GM21390 (cell line): ENCODE data around the gene SKAP1.
A peak's percentile ranks its signal among the peaks of the same experiment; 100 is the strongest.

Experiments
- ATAC-seq: cut with Tn5 transposase; IDR thresholded peaks from one replicate; pipeline ENCODE4 v1.9.1; 2021; ENCODE audit not compliant: unreplicated experiment

SKAP1 gene

DNA sequence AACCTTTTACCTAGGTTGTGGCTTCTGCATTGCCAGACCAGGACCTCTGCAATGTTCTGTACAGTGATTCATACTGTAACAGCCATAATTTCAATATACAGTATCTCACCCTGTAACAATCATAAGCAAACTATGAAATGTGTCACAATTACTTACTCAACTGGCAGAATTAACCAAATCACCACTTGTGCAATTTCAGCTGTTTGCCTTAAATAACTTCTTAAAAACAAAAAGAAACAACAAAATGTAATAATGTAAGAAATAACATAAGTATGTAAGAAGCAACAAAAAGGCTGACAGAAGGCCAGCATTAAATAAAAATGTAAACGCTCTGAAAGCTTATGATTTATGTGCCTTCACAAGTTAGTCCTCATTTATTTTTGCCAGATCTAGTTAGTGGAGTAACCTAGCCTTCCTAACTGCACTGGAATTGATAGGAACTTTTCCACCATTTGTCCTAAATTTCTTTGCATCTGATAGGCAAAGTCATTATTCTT is 96.9 kb downstream of the SKAP1 start:
- ATAC-seq = no peak

DNA sequence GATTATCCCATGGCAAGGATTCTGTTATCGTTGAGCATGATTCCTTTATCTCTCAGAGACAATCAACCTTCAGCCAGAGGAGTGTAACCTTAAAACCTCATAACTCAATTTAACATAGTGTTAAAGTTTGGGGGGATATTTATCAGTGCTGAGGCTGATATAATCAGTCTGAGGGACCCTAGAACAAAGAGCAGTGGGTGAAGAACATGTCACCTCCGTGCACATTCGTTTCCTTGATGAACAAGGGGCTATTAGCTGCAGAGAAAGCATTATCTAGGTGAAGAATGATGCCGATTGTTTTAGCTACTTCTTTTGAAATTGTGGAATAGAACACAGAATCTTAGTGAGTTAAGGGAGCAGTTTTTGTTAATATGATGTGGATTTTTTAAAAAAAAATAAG is 99.1 kb downstream of the SKAP1 start:
- no peak for ATAC-seq

DNA sequence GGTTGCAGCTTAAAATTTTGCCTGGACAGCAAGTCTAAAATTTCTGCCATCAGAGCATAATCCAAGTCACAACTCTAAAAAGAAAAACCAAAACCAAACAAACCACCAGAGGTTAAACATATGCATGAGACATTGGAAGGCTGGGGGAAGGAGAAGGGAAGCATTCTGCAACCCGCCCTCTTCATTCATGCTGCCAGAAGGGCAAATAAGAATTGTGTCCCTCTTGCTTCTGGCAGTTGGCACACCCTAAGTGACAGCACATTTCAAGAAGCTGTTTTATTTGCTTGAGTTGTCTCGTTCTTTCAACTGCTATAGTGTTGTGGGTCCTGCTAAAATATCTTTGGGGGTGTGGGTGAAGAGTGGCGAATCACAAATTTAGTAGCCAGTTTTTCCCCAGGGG is 99.6 kb downstream of the SKAP1 start:
- no peak for ATAC-seq

DNA sequence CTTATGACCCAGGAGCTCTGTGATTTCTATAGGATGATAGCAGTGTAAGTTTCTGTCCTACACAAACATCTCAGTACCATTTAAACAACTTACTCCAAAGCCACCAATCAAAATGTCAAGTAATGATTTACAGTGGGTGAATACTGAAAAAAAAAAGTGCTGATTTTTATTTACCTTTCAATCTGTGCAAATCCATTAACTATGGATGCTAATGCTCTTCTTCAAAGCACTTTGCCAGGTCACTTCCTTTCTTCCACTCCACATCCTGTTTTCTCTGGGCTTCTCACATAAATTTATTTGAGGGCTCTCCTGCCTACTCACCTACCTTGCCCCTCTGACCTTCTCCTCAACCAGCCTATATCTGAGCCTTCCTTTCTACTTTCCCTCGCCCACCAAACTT is 101.6 kb downstream of the SKAP1 start:
- ATAC-seq = no peak

- no peak for ATAC-seq
These were observed 103.7 kb downstream of the SKAP1 start for GRCh38 chr17:48326310-48326709.

DNA sequence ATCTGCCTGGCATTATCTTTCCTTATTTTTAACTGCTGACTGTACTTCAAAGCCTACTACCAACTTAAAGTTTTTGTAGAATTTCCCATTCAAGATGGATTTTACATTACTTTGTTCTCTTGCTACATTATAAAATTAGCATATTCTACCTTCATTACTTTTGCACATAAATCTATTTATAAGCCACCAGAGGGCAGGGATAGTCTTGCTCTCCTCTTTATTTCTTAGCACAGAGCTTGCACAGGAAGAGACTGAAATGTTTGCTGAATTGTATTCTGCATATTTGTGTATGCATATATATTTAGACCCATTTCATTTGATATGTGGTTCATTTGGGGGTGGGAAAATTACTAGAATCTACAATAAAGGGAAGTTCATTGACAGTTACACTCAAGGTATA is 108.0 kb downstream of the SKAP1 start:
- no peak for ATAC-seq

GRCh38 chr17:48317732-48318131 is 112.3 kb downstream of the SKAP1 start:
- no peak for ATAC-seq

DNA sequence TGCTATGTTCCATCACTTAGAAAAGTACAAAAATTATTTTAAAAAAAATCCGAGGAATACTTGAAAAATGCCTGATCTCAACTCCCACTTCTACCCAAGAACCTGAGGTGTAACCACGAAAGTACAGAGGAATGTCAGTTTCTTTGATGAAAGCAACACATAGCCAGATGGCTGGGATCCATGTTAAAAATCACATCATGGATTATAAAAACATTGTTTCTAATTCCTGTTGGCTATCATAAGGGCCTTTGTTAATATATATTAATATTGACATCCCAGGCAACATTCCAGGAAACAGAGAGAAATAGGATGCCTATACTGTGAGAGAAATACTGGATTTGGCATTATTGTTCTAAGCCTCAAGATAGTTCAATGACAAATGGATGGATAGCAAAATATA is 115.3 kb downstream of the SKAP1 start:
- ATAC-seq = no peak

DNA sequence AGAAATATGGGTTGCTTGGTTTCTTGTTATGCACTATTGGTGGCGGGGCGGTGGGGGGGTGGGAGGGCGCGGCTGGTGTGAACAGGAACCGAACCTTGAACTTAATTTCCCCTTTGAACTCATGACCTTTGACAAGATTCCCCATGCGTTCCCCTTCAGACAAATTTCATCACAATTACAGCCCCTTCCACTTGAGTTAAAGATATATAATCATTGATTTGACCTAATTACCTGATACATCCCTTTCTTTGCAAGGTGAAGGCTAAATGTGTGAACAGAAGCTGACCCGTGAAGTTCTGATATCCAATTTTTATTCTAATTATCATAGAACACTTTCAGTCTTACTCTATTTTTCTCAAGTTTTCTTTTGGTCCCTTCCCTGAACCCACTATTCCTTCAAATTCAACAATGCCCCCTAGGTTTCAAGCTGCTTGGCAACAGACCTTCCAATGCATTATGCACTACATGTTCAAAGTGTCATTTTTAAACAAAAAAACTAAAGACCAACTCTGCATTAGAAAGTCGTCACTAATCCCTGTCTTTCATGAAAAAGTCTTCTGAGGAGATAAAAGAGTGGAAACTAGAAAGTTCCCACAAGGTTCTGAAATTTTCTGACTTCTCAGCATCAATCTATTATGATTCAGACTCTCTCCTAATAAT is 116.8 kb downstream of the SKAP1 start:
- ATAC-seq = no peak

GRCh38 chr17:48311324-48311723 is 118.7 kb downstream of the SKAP1 start:
- ATAC-seq = no peak

DNA sequence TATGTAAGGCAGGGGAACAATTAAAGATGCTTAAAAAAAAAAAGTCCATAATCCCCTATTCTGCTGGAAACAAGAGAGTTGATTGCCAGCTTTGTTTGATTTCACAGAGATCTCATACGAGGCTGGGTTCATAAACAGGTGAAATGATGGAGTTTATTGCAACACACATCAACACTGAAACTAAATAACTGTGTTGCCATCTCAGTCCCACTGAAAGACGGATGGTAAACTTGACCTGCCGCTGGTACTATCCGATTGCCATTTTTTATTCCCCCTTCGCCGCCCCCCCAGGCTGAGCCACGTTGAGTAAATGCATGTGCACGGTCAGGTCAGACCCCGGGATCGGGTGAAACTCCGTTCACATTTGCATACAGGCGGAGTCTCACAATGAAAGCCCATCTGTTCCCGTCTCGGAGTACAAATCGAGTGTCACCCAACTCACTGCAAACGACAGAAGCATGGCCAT is 119.2 kb downstream of the SKAP1 start:
- ATAC-seq = no peak

- no peak for ATAC-seq
These were observed 121.4 kb downstream of the SKAP1 start for GRCh38 chr17:48308581-48308980.

GRCh38 chr17:48307814-48308411 is 122.1 kb downstream of the SKAP1 start:
- ATAC-seq = no peak

DNA sequence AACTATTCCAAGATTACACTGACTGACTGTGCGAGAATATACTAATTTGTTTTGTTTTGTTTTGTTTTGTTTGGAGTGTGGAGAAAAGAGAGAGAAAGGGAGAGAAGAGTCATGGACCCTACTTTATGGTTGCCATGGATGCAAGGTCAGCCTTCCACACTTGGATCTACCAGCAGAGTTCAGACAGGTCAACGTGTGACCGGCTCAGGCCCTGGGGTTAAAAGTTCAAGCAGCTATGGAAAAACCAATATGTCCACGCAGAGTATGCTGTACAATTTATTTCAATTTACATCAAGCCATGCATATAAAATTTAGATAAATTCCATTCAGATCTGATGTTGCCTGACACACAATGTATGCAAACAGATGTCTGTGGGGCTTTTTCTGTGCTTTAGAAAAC is 122.8 kb downstream of the SKAP1 start:
- ATAC-seq = no peak

GRCh38 chr17:48301002-48301401 is 129.0 kb downstream of the SKAP1 start:
- ATAC-seq = no peak

- peak; percentile 55 for ATAC-seq
These were observed 130.3 kb downstream of the SKAP1 start for GRCh38 chr17:48299760-48300159.

- ATAC-seq = no peak
These were observed 132.2 kb downstream of the SKAP1 start for GRCh38 chr17:48297825-48298224.

GRCh38 chr17:48296453-48296852 is 133.6 kb downstream of the SKAP1 start:
- ATAC-seq = no peak

GRCh38 chr17:48295362-48296288 is 134.4 kb downstream of the SKAP1 start:
- peak; percentile 55 for ATAC-seq

- no peak for ATAC-seq
These were observed 135.1 kb downstream of the SKAP1 start for GRCh38 chr17:48294806-48295361.
